KG1 (cell line): ENCODE data around the gene DHDDS.

Experiments
- DNase-seq: peaks from one replicate; lab custom pipeline; 2025; lab: John Stamatoyannopoulos, UW

The DHDDS gene

DNA sequence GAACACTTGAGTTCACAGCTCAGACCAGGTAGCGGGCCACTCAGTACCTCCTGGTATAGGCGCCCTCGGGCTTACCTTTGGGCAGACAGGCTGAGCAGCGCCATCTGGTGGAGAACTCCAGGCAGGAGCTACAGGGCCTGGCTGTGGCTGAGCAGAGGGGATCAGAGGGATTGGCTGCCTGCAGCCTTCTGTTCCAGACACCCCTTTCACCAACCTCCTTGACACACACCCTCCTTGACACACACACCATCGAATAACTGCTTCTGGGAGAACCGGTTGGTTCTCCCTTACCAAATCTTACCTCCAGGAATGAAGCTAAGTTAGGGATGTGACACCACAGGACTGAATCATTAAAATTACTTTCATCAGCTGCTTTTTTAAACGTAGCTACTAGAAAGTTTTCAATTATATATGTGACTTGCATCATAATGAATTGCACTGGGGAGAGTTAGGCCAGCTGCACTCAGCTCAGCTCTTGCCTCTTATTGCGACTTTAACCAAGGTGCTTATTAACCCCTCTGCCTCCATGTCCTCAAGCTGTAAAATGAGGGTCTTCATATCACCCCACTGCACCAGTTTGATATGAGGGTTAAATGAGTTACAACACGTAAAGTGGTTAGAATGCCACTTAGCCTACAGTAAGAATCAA, 14.9 kb upstream of the DHDDS start:
- DNase-seq = peak; percentile 47

DNA sequence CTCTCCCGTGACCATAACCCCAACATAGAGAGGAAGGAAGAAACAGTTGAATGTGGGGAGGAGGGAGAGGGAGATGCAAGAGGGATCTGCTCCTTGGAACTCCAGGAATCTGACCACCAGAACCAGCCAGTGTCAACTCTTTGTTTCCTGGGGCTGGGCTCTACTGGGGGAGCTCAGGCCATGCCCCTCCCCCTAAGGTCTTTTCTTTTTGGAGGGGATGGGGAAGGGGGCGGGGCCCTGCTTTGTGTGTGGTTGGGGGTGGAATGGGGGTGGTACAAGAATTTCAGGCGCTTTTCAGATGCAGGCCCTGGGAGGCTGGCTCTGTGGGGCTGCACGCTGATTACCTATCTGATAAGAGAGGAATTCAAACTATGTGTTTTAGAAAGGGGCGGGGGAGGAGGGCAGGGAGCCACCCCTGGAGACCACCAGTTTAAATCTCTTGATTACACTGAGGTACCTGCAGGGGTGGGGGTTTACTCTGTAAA, 13.2 kb upstream of the DHDDS start:
- DNase-seq = no peak

DNA sequence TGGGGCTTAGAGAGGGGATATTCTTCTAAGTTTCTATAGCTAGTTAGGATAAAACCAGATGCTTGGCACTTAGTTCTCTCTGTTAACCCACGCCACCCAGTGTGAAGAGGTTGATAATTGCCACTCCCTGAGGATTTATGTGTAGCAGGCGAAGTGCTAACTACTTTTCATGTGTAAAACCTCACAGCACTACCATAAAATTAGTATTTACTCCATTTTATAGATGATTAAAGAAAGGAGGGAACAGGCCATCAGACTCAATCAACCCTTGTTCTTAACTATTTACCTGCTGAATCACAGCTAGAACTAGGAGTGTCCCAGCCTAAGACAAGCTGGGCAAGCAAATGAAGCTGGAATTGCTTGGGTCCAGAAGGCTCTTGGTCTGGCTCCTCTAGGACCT, 12.6 kb upstream of the DHDDS start:
- no peak for DNase-seq

DNA sequence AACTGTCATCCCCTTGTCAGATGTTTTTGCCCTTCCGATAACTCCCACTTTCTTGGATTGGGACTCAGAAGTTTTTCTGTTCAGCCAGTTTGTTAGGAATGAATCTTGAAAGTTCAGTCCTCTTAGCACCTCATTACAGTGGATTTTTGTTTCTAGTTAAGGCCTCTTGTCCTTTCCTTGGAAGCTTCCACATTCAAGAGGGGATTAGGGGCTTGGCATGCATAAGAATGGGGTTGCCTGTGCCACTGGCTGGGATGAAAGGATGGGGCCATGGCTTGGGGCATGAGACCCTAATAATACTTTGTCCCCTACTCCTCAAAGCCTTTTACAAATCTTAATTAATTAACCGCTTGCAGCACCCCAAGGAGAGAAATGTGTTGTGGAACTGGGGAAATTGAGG, 2.4 kb upstream of the DHDDS start:
- no peak for DNase-seq

DNA sequence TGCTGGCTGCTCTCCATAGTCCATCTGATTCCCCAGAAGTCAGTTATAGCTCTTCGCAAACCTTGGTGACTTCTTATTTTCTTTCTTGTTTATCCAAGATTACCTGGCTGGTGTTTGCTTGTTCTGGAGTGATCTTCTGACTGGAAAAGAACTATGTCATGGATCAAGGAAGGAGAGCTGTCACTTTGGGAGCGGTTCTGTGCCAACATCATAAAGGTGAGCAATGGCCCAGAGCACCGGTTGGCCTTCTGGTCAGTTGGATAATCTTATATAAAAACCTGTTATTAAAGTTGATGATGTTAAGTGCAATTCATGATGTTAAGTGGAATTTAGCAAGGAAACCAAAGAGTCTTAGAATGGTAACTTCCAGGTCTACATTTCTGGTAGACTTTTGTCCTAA, 672 bp downstream of the DHDDS start:
- no peak for DNase-seq

DNA sequence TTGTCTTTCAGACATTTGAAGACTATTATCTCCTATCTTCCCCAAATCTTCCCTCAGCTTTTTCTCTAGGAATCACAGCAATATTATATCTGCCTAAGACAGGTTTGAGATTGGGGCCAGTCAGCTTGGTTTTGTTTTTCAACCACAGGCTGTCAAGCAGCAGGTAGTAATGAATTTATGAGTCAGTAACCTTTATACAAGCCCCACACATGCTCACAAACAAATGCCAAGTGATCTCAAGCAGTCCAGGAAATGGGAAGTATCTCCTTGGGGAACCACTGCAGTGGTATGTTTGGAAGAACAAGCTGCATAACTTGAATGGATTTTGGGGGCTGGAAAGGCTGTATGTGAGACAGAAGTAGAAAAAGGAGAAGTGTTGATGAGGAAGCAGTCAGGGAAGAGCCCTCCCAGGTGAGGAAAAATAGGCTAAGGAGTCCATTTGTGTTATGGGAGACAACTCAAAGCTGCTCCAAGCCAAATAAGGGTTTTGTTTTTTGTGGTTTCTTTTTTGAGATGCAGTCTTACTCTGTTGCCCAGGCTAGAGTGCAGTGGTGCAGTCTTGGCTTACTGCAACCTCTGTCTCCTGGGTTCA, 2.1 kb downstream of the DHDDS start:
- DNase-seq = no peak

DNA sequence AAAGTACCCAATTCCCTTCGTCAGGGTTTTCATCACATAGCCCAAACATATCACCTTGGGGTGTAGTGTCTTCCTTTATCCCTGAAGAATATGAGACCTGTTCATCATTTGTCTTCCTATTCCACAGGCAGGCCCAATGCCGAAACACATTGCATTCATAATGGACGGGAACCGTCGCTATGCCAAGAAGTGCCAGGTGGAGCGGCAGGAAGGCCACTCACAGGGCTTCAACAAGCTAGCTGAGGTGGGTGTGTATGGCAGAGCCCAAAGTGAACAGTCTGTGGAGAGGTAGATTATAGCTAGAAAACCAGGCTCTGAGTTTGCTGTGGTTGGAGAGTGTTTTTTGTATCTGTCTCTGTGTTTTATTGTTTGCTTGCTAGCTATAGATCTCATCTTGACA, 5.9 kb downstream of the DHDDS start:
- no peak for DNase-seq

DNA sequence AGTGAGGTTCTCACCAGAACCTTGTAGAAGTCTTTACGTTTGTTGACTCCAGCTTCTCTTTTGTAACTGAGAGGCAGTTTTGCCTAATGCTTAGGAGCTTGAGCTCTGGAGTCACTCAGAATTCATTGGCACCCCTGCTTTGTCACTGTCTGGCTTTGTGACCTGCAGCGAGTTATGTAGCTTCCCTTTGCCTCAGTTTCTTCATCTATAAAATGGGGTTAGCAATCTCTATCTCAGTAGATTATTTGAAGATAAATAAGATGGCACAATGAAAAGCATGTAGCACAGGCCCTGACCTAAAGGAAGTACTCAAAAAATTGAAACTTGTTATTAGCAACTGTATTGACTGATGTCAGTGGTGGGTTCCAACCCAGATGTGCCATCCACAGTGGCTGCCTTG, 8.1 kb downstream of the DHDDS start:
- DNase-seq = no peak

DNA sequence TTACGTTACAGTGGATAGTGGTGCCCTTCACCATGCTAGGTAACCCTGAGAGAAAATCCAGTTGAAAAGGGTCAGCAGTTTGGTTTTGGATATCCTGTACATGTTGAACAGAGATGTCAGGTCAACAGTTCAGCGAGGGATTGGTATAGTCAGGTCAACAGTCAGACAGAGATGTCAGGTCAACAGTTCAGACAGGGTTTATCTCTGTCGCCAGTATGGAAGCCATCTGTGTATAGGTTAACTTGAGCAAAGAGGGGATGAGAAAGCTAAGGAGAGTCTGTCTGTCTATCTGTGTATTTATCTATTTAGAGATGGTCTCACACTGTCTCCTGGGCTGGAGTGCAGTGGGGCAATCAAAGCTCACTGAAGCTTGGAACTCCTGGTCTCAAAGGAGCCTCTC, 17.7 kb downstream of the DHDDS start:
- DNase-seq = no peak

DNA sequence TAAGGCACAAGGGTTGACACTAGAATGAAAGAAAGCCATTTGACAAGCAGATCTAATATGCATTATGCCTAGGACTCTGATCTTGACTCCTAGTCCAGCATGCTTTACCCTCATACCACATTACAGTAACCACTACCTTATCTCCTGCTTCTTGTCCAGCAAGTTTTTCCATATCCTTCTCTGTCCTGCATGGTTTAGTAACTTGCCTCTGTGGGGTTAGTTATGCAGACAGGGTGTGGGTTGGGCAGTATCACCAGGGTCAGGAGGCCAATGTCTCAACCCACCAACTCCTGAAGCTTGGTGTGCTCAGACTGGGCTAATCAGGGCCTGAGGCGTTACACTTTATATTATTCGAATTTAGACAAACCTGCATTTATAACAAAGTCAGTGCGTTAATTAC, 18.8 kb downstream of the DHDDS start:
- no peak for DNase-seq

DNA sequence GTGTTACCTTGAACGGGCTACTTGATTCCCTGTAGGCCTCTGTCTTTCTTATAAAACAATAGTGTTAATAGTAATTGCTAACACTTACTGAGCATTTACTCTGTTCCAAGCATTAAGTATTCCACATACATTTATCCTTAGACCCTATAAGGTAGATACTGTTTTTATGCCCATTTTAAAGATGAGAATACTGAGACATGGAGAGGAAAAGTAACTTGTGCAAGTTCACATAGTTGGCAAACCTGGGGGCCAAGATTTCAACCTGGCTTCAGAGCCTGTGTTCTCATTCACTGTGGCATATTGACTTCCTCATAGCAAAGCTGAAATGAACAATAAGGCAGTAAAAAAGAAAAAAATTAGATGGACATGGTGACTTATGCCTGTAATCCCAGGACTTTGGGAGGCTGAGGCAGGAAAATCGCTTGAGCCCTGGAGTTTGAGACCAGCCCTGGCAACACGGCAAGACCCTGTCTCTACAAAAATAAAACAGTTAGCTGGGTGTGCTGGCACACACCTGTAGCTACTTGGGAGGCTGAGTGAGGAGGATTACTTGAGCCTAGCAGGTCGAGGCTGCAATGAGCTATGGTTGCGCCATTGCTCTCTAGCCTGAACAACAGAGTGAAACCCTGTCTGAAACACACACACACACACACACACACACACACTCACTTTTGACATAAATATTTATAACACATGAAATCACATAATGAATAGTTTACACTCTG, 20.5 kb downstream of the DHDDS start:
- DNase-seq = no peak

DNA sequence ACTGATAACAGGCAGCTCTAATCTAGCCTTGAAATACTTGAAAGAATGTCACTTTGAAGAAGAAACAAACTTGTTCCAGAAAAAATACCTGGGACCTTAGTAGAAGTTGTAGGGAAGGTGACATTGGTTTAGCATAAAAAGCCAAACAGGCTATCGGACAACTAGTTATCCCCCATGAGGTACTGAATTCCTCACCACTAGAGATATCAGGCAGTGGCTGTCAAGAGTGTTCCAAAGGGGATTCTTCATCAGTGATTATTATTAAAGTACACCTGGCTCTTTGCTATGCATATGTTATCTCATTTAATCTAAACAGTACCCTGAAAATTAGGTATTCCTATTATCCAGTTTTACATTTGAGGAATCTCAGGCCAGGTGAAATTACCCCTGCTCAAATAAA, 27.0 kb downstream of the DHDDS start:
- no peak for DNase-seq

DNA sequence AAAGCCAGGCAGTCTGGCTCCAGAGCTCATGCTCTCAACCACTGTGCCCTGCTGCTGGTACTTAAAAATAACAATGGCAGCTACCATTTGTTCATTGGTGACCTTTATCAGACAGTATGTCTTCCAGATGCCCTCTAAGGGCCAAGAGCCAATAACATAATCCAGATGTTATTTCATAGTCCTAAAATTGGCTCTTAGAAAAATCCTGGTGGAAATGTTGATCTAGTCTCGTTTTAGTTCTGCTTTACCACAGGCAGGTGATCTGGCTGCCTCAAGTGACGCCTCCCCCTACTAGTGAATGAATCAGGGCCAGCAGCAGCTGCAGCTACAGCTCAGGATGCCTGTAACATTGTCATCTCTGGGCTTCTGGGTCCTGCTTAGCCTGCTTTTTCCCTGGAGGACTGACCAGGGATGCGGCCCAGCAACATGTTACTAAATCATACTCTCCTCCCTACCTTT, 27.5 kb downstream of the DHDDS start:
- DNase-seq = no peak

DNA sequence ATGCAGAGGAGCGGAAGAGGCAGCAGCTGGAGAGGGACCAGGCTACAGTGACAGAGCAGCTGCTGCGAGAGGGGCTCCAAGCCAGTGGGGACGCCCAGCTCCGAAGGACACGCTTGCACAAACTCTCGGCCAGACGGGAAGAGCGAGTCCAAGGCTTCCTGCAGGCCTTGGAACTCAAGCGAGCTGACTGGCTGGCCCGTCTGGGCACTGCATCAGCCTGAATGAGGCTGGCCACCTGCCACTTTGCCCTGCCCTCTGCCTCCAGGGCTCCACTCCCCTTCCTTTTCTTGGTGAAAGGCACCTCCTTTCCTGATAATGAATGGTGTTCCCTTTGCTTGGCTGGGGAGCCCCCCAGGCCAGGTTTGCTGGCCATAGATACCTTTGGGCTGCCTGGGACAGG, 36.8 kb downstream of the DHDDS start:
- no peak for DNase-seq

DNA sequence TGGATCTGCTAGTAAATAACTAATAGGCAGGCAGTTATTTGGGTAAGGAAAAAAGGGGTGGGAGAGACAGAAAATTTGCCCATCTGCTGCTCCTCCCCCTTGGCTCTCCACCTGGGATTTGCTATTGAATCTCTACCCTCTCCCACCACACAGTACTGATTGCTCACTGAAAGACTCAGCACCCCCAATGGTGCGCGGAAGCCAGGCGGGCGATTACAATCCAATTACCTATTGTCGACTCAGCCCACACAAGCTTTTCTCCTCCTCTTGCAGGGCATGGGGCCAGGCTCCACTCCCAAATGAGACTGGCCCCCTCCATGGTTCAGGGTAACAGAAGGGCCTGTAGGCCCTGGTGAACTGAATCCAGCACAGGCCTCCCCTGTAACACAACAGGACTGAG, 37.4 kb downstream of the DHDDS start:
- DNase-seq = no peak

DNA sequence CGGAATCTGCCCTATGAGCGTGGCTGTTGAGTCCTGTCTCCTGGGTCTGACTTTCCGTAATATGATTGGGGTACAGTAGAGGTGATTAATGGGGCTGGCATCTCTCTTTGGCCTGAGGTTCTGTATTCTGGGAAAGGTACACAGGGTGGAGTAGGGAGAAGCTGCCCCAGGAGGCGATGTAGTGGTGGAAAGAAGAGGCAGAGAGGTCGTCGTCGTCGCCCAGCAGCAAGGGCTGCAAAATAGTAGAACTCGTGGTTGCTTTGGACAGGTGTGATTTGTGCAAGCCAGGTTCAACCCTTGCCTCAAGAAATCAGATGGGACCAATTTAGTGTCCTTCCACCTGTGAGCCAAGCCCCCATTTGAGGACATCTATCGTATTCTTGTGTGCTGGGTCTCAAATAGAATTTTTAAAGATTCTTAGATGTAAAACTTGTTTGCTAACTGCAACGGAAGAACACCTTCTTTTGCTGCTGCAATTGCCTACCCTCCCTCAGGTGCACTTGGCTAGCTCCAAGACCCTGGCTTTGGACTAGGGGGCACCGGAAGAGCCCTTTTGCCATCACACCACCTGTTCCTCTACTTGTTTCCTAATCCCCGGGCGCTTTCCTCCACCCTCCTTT, 38.9 kb downstream of the DHDDS start:
- no peak for DNase-seq

DNA sequence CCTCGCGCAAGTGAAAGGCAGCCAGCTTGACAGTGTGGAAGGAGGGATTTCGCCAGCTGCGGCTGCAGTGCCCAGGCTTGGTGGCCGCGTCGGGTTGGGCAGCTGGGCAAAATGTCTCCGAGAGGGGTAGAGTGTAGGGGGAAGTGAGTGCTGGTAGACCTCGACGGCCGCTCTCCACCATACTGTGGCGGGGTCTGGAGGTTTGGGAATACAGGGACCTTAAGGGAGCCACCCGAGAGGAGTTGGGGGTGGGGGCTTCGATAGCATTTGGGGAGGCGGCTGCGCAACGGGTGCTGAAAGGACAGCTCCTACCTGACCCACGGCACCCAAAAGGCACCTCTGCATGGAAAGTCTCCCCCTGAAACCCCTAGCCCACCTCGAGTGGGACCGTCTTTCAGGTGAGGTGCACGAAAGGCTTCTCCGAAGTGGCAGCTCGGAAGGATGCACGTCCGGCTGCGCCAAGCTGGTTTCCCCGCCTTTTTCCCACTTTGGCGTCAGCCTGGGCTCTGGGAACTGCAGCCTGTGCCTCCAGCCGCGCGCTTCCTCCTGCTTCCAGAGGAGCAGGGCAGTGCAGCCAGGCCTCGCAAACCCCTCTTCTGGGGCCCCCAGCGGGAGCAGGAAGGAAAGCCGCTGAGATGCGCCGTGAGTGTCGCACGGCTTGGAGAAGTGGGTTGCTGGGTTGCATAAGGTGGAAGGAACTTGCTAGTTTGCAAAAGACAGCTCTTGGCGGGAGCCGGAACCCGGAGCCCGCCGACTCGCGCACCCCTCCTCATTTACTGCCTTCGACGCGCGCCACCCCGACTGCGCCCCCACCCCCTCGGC, 39.6 kb downstream of the DHDDS start:
- DNase-seq = peak; percentile 88

DNA sequence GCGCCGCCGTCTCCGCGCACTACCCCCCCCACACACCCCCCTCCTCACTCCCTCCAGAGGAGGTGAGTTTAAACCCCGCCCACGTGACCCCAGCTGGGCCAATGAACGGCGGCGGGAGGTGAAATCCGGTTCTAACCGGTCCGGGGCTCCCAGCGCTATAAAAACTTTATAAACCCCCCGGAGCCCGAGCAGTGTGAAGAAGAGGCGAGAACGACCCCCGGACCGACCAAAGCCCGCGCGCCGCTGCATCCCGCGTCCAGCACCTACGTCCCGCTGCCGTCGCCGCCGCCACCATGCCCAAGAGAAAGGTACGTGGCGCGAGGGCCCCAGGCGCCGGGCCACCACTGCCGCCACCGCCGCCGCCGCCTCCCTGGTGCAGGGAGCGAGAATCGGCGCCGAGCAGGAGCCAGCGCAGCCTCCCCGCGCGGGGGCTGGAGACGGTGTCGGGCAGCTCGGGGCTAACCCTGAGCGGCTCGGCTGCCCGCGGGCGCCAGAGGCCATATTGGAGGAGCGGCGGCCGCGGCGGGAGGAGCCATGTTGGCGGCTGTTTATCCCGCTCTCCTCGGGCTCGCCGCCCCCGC, 40.3 kb downstream of the DHDDS start, which contains the start of gene HMGN2:
Gene HMGN2 (plus strand): TSS at position 121 of the 581 bp plus-strand sequence. CDS start 173 bp downstream, at position 294.
- DNase-seq = peak; percentile 88

DNA sequence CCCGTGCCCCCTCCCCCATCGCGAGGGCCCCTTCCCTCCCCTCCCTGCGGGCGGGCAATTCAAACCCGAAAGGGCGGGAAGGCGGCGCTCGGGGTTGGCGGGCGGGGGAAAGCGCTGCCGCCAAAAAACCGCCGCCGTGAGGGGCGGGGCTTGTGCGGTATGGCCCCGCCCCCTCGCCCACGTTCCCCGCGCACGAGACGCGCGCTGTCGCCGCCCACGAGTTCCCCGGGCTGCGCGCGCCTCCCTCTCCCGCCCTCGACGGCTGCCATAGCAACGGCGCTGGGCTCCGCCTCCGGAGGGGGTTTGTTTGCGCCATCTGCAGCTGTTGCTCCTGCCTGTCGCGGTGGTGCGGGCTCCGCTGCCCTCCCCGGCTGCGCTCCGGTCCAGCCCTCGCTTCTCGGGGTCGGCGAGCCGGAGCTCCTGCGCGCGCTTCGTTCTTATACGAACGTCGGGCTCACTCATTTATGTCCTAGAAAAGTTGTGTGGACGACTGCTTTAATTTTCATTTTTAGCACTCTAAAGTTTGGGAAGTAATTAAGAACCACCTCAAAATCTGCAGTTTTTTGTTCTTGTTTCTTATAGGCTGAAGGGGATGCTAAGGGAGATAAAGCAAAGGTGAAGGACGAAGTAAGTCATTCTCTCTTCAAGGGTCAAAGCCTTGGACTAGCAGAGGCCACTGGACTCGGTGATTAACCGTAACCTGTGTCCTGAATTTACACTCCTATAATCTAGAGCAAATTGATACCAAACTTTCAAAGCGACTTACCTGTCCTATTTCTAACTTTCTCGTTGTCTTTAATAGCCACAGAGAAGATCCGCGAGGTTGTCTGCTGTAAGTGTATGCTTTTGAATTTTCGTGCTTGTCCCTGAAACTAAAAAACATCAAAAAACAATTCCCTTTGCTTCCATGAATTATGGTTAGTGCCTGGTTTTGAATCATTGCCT, 41.1 kb downstream of the DHDDS start:
- peak; percentile 91 for DNase-seq

DNA sequence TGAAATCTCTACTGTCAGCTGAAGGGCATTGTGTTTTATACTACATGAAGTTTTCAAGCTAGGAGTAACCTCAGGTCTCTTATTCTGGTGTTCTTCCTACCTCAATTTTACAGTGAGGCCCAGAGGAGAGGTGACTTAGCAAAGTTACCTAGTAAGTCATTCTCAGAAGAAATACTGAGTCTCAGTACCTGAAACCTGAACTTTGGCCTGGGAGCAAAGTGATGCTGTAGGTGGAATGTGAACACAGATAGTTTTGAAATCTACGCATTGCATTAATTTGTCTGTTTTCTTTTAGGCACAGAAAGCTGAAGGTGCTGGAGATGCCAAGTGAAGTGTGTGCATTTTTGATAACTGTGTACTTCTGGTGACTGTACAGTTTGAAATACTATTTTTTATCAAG, 42.7 kb downstream of the DHDDS start:
- DNase-seq = no peak
